Esophagus muscularis mucosa (tissue), 4 donors: ENCODE results near the gene ATF6. TPM values are rescaled to one million over a fixed set of nuclear protein-coding genes. Genes with fewer than 3 reads are reported as not detected.

Experiments
- DNase-seq: peaks from one replicate; pipeline ENCODE4 v3.0.0-alpha.2; 2017; ENCODE audit errors: extremely low spot score
- H3K27ac ChIP-seq, 4 donors: fragments of 200-600 bp; sonication (generic); replicated peaks in 1 of 4; 1 replicate in 3 of 4; 2 replicates in 1 of 4; pipeline ENCODE4 v1.5.1; 2016 to 2019; ENCODE audit warnings: mild to moderate bottlenecking in 1 of 4
- H3K27me3 ChIP-seq, 4 donors: fragments of 200-600 bp; sonication (generic); one replicate each; pipeline versions ENCODE4 v1.5.1 to v1.6.0; 2016 to 2019
- H3K36me3 ChIP-seq, 4 donors: fragments of 200-600 bp; sonication (generic); one replicate each; pipeline ENCODE4 v1.5.1; 2016 to 2019
- H3K4me1 ChIP-seq, 4 donors: fragments of 200-600 bp; sonication (generic); one replicate each; pipeline ENCODE4 v1.5.1; 2016 to 2019
- H3K4me3 ChIP-seq, 4 donors: fragments of 200-600 bp; sonication (generic); 1 replicate in 2 of 4; 2 replicates in 2 of 4; pipeline ENCODE4 v1.5.1; 2016 to 2019; ENCODE audit warnings: mild to moderate bottlenecking in 4 of 4, moderate library complexity in 1 of 4
- H3K9me3 ChIP-seq, 4 donors: fragments of 200-600 bp; sonication (generic); 1 replicate in 3 of 4; 2 replicates in 1 of 4; pipeline ENCODE4 v1.5.1; 2016 to 2019
- EP300 ChIP-seq: sonication (generic); formaldehyde crosslinking; IDR thresholded peaks from one replicate; pipeline ENCODE4 v1.6.1; 2017; ENCODE audit warnings: antibody characterized with exemption
- POLR2A ChIP-seq: fragments of 450-650 bp; IDR thresholded peaks from one replicate; pipeline ENCODE4 v1.6.1; 2017; ENCODE audit warnings: antibody characterized with exemption, moderate library complexity, mild to moderate bottlenecking, low read depth
- POLR2AphosphoS5 ChIP-seq, 2 donors: sonication (generic); formaldehyde crosslinking; IDR thresholded peaks; one replicate each; pipeline ENCODE4 v1.6.1; 2017; ENCODE audit warnings: antibody characterized with exemption in 2 of 2
- WGBS: methylation state at CpG from one replicate; pipeline ENCODE4 v1.1.5; 2018; 5-methylcytosine and 5-hydroxymethylcytosine counted together
- intact Hi-C: fragments of 100-400 bp; cut with DNase I; formaldehyde crosslinking; loops from one replicate; pipeline ENCODE4 v1.15.1; 2023
- total RNA-seq, 4 donors: library from RNA; depleted of rRNA; stranded (reverse); fragments of >200 nt; gene quantifications; one replicate each; pipeline versions ENCODE4 v1.1.0 to v1.2.1, GENCODE V29; 2016
- TF ChIP-seq, protein P1 (sequence below), 3 experiments: fragments of 200-600 bp in 2 of 3; fragments of 450-650 bp in 1 of 3; sonication (generic) in 2 of 3; IDR thresholded peaks; one replicate each; pipeline ENCODE4 v1.5.1; 2017 to 2019; ENCODE audit warnings: antibody characterized with exemption in 3 of 3, mild to moderate bottlenecking in 2 of 3, moderate library complexity in 1 of 3

ATF6 gene
- total RNA-seq, 4 donors from 2014 or later = 24.5 to 30.6 (median 27.4) TPM

DNA sequence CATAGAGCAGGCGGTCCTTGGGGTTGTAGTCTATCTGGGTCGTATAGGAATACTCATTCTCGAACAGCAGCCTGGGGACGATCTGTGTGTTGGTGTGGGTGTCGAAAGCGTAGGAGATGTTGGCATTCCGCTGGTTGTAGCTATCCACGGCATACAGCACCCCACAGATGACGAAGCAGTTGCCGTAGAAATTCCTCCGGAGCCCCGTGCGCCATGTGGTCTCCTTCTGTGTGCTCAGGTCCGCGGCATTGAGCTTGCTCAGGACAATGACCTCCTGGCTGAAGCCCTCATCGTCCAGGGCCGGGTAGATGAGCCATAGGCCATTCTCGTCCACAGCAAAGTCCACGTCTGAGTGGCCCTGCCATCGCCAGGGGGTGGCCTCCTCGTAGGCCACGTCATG, 217.6 kb downstream of the ATF6 start:
- no peak for DNase-seq
- Histone ChIP-seq H3K4me1 (peaks cover 0 to 9% (median 3%) of the 10 kb centered on the region in 4 donors), H3K36me3 (no peaks in the 10 kb centered on the region), H3K9me3 (peaks cover 0 to 13% (median 10%) of the 10 kb centered on the region in 4 donors), H3K27me3 (no peaks in the 10 kb centered on the region), H3K27ac (no peak overlapping the region), H3K4me3 (no peak overlapping the region)
- intact Hi-C loops = no loop called here
- WGBS = 92% methylated on average over 15 of the region's 22 CpGs
- TF ChIP-seq, protein P1, sequence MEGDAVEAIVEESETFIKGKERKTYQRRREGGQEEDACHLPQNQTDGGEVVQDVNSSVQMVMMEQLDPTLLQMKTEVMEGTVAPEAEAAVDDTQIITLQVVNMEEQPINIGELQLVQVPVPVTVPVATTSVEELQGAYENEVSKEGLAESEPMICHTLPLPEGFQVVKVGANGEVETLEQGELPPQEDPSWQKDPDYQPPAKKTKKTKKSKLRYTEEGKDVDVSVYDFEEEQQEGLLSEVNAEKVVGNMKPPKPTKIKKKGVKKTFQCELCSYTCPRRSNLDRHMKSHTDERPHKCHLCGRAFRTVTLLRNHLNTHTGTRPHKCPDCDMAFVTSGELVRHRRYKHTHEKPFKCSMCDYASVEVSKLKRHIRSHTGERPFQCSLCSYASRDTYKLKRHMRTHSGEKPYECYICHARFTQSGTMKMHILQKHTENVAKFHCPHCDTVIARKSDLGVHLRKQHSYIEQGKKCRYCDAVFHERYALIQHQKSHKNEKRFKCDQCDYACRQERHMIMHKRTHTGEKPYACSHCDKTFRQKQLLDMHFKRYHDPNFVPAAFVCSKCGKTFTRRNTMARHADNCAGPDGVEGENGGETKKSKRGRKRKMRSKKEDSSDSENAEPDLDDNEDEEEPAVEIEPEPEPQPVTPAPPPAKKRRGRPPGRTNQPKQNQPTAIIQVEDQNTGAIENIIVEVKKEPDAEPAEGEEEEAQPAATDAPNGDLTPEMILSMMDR (IDR thresholded peaks at IDR 0.05) = no peak
- TF ChIP-seq EP300 = no peak
- no peak for TF ChIP-seq POLR2A
- TF ChIP-seq POLR2AphosphoS5 (IDR thresholded peaks at IDR 0.05) = no peak

DNA sequence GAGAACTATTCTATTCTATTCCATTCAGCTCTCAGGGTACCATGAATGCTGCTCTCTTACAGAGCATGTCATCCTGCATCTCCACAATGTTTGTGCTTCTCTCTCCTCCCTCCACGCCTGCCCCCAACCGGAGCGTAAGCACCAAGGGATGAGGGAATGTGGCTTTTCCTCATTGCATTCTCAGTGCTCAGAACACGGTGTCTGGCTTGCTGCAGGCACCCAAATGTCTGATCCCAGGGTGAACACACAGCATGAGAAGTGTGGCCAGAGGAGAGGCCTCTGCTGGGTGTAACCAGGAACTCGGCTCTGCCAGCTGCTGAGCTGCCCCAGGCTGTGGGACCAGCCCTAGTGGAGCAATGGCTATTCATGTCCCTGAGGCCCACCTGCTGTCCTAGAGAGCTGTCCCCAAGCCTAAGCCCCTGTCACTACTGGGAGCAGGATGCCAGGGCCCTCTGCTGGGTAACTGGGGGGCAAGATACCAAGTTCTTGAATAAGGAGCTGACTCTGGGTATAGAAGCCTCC, 219.2 kb downstream of the ATF6 start:
- Histone ChIP-seq H3K4me1 (peaks cover 0 to 9% (median 3%) of the 10 kb centered on the region in 4 donors), H3K27ac (no peak overlapping the region), H3K9me3 (peaks cover 0 to 13% (median 10%) of the 10 kb centered on the region in 4 donors), H3K36me3 (no peaks in the 10 kb centered on the region), H3K27me3 (no peaks in the 10 kb centered on the region), H3K4me3 (no peak overlapping the region)
- intact Hi-C loops = no loop called here
- no peak for TF ChIP-seq POLR2AphosphoS5 (IDR thresholded peaks at IDR 0.05)
- TF ChIP-seq, protein P1 (IDR thresholded peaks at IDR 0.05) = no peak
- no peak for TF ChIP-seq POLR2A
- no peak for TF ChIP-seq EP300
- WGBS = 77% methylated on average over 5 of the region's 5 CpGs
- DNase-seq = no peak

DNA sequence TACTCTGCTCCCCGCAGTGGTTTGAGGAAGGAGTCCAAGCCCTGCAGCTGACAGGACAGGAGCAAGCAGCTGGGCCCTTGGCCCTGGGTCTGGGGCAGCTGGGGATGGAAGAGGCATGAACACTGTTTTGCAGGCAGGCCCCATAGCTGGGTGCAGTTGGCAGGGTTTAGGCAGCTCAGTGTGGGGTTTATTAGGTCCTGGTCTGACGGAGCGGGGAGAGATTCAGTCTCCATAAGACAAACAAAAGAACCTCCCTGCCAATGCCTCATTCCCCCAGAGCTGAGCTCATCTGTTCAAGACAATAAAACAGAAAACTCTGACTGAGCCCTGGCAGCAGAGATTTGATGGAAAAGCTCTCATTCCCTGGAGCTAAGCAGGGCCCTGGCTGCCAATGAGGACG, 220.2 kb downstream of the ATF6 start:
- Histone ChIP-seq H3K36me3 (no peaks in the 10 kb centered on the region), H3K4me1 (peaks cover 0 to 9% (median 3%) of the 10 kb centered on the region in 4 donors), H3K27me3 (no peaks in the 10 kb centered on the region), H3K27ac (no peak overlapping the region), H3K9me3 (peaks cover 0 to 15% (median 11%) of the 10 kb centered on the region in 4 donors), H3K4me3 (no peak overlapping the region)
- no peak for TF ChIP-seq EP300
- TF ChIP-seq POLR2A = no peak
- TF ChIP-seq, protein P1 (IDR thresholded peaks at IDR 0.05) = no peak
- no peak for TF ChIP-seq POLR2AphosphoS5 (IDR thresholded peaks at IDR 0.05)
- no peak for DNase-seq
- 74% methylated on average over 3 of the region's 4 CpGs for WGBS
- intact Hi-C loops = no loop called here

DNA sequence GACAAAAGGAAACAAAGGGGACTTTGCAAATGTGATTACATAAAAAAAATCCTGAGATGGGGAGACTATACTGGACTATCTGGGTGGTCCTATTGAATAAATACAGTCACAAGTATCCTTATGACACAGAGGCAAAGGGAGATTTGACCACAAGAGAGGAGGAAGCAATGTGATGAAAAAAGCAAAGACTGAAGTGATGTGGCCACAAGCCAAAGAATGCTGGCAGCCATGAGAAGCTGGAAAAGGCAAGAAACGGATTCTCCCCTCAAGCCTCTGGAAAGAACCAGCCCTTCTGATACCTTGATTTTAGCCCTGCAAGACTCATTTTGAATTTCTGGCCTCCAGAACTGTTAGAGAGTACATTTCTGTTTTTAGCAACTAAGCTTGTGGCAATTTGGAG, 221.2 kb downstream of the ATF6 start:
- TF ChIP-seq, protein P1 (IDR thresholded peaks at IDR 0.05) = no peak
- TF ChIP-seq POLR2A (no peak), POLR2AphosphoS5 (IDR thresholded peaks at IDR 0.05) (no peak), EP300 (no peak)
- Histone ChIP-seq H3K4me3 (no peak overlapping the region), H3K4me1 (peaks cover 0 to 9% (median 3%) of the 10 kb centered on the region in 4 donors), H3K27ac (no peak overlapping the region), H3K27me3 (no peaks in the 10 kb centered on the region), H3K9me3 (peaks cover 0 to 22% (median 14%) of the 10 kb centered on the region in 4 donors), H3K36me3 (no peaks in the 10 kb centered on the region)
- intact Hi-C loops = no loop called here
- DNase-seq = no peak
- WGBS = 86% methylated on average over 1 of the region's 1 CpG

DNA sequence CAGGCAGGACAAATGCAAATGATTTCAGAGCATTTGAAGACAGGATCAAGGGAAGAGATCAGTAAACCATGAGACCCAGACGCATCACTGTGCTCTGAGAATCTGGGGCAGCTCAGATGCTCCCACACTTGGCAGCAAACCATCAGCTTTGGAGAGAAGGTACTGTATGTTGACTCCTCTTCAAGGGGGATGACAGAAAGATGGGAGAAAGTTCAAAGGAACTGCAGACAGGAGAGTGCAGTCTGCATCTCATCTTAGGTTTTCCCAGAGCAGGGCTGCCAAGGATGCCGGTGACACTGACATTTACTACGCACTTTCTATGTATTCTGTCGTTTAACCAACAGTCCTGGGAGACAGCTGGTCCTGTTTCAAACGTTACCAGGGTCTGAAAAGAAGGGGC, 221.8 kb downstream of the ATF6 start:
- no peak overlapping the region for H3K4me3 ChIP-seq
- 63% methylated on average over 5 of the region's 5 CpGs for WGBS
- peaks cover 0 to 9% (median 3%) of the 10 kb centered on the region in 4 donors for H3K4me1 ChIP-seq
- H3K27ac ChIP-seq = no peak overlapping the region
- H3K36me3 ChIP-seq = no peaks in the 10 kb centered on the region
- TF ChIP-seq, protein P1 (IDR thresholded peaks at IDR 0.05) = no peak
- no peak for TF ChIP-seq POLR2AphosphoS5 (IDR thresholded peaks at IDR 0.05)
- intact Hi-C loops = no loop called here
- no peak for DNase-seq
- no peaks in the 10 kb centered on the region for H3K27me3 ChIP-seq
- H3K9me3 ChIP-seq = peaks cover 0 to 22% (median 14%) of the 10 kb centered on the region in 4 donors
